ENCODE measurements around the gene NEB.

The NEB gene

GRCh38 chr2:151654891-151655290 lies 79.4 kb downstream of the NEB start:
- no peaks in the 10 kb centered on the region for H3K4me1 ChIP-seq (ENCODE audit: insufficient read depth, low read length, poor library complexity, severe bottlenecking)
- TF ChIP-seq, protein P1, sequence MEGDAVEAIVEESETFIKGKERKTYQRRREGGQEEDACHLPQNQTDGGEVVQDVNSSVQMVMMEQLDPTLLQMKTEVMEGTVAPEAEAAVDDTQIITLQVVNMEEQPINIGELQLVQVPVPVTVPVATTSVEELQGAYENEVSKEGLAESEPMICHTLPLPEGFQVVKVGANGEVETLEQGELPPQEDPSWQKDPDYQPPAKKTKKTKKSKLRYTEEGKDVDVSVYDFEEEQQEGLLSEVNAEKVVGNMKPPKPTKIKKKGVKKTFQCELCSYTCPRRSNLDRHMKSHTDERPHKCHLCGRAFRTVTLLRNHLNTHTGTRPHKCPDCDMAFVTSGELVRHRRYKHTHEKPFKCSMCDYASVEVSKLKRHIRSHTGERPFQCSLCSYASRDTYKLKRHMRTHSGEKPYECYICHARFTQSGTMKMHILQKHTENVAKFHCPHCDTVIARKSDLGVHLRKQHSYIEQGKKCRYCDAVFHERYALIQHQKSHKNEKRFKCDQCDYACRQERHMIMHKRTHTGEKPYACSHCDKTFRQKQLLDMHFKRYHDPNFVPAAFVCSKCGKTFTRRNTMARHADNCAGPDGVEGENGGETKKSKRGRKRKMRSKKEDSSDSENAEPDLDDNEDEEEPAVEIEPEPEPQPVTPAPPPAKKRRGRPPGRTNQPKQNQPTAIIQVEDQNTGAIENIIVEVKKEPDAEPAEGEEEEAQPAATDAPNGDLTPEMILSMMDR (conservative IDR thresholded peaks at IDR 0.05; ENCODE audit: low read length): no peak
- no peak for TF ChIP-seq EZH2phosphoT487 (IDR thresholded peaks at IDR 0.05; ENCODE audit: borderline replicate concordance)
- no peaks in the 10 kb centered on the region for H3K36me3 ChIP-seq (ENCODE audit: insufficient read depth, low read length)
- no peak overlapping the region for H3K4me3 ChIP-seq (ENCODE audit: low read length, poor library complexity, severe bottlenecking)
- H3K9ac ChIP-seq (ENCODE audit: low read depth, low read length, poor library complexity, severe bottlenecking): no peak overlapping the region
- H2AFZ ChIP-seq (ENCODE audit: low read length): no peak overlapping the region
- H3K79me2 ChIP-seq (ENCODE audit: insufficient read depth, low read length): no peaks in the 10 kb centered on the region
- no peaks in the 10 kb centered on the region for H3K27me3 ChIP-seq (ENCODE audit: insufficient read depth, low read length, poor library complexity, severe bottlenecking)
- no peaks in the 10 kb centered on the region for H3F3A ChIP-seq (ENCODE audit: low read depth)
- H4K20me1 ChIP-seq (ENCODE audit: insufficient read depth, low read length, poor library complexity, severe bottlenecking): no peaks in the 10 kb centered on the region
- H3K9me2 ChIP-seq (replicated peaks; ENCODE audit: low read depth, low read length): no peaks in the 10 kb centered on the region
- H3K4me2 ChIP-seq (ENCODE audit: low read depth, low read length, poor library complexity, severe bottlenecking): no peak overlapping the region
- H3K9me3 ChIP-seq (ENCODE audit: insufficient read depth, low read depth, low read length): no peaks in the 10 kb centered on the region

DNA sequence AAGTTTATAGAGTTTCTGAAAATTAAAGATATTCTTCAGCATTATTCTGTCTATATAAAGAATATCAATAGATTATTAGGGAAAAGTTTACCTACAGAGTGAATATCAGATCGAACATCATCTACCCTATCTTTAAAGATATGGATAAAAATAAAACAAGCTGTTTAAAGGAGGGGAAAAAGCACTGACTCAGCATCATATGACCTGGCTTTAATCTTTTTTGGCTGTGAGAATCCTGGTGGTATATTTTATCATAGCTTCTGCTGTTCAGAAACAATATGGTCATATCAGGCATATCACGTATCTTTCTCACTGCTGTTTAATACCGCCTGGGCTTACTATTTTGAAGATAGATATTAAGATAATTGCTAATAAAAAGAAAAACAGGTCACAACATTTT lies 80.2 kb downstream of the NEB start:
- Histone ChIP-seq H2AFZ (ENCODE audit: low read length) (no peak overlapping the region), H3K9me2 (replicated peaks; ENCODE audit: low read depth, low read length) (no peaks in the 10 kb centered on the region), H3F3A (ENCODE audit: low read depth) (no peaks in the 10 kb centered on the region), H3K27me3 (ENCODE audit: insufficient read depth, low read length, poor library complexity, severe bottlenecking) (no peaks in the 10 kb centered on the region), H3K9me3 (ENCODE audit: insufficient read depth, low read depth, low read length) (no peaks in the 10 kb centered on the region), H3K36me3 (ENCODE audit: insufficient read depth, low read length) (no peaks in the 10 kb centered on the region), H3K9ac (ENCODE audit: low read depth, low read length, poor library complexity, severe bottlenecking) (no peak overlapping the region), H4K20me1 (ENCODE audit: insufficient read depth, low read length, poor library complexity, severe bottlenecking) (no peaks in the 10 kb centered on the region), H3K79me2 (ENCODE audit: insufficient read depth, low read length) (no peaks in the 10 kb centered on the region), H3K4me1 (ENCODE audit: insufficient read depth, low read length, poor library complexity, severe bottlenecking) (no peaks in the 10 kb centered on the region), H3K4me3 (ENCODE audit: low read length, poor library complexity, severe bottlenecking) (no peak overlapping the region), H3K4me2 (ENCODE audit: low read depth, low read length, poor library complexity, severe bottlenecking) (no peak overlapping the region)
- no peak for TF ChIP-seq EZH2phosphoT487 (IDR thresholded peaks at IDR 0.05; ENCODE audit: borderline replicate concordance)
- TF ChIP-seq, protein P1 (conservative IDR thresholded peaks at IDR 0.05; ENCODE audit: low read length): no peak

GRCh38 chr2:151651274-151651673 lies 83.0 kb downstream of the NEB start:
- Histone ChIP-seq H3K4me1 (ENCODE audit: insufficient read depth, low read length, poor library complexity, severe bottlenecking) (no peaks in the 10 kb centered on the region), H3K4me3 (ENCODE audit: low read length, poor library complexity, severe bottlenecking) (no peak overlapping the region), H3K27me3 (ENCODE audit: insufficient read depth, low read length, poor library complexity, severe bottlenecking) (no peaks in the 10 kb centered on the region), H3K36me3 (ENCODE audit: insufficient read depth, low read length) (no peaks in the 10 kb centered on the region), H3K9ac (ENCODE audit: low read depth, low read length, poor library complexity, severe bottlenecking) (no peak overlapping the region), H3K79me2 (ENCODE audit: insufficient read depth, low read length) (no peaks in the 10 kb centered on the region), H3K9me3 (ENCODE audit: insufficient read depth, low read depth, low read length) (no peaks in the 10 kb centered on the region), H2AFZ (ENCODE audit: low read length) (no peak overlapping the region), H4K20me1 (ENCODE audit: insufficient read depth, low read length, poor library complexity, severe bottlenecking) (no peaks in the 10 kb centered on the region), H3F3A (ENCODE audit: low read depth) (no peaks in the 10 kb centered on the region), H3K9me2 (replicated peaks; ENCODE audit: low read depth, low read length) (no peaks in the 10 kb centered on the region), H3K4me2 (ENCODE audit: low read depth, low read length, poor library complexity, severe bottlenecking) (no peak overlapping the region)
- no peak for TF ChIP-seq EZH2phosphoT487 (IDR thresholded peaks at IDR 0.05; ENCODE audit: borderline replicate concordance)
- TF ChIP-seq, protein P1 (conservative IDR thresholded peaks at IDR 0.05; ENCODE audit: low read length): no peak

Data from Loucy (cell line).